Caco-2 (cell line): ENCODE results near the gene RAB9B. TPM values are rescaled to one million over a fixed set of nuclear protein-coding genes. Genes with fewer than 3 reads are reported as not detected.

ENCODE experiments used
- BruUV-seq: library from RNA; stranded (reverse); fragments of 400-500 nt; replicated peaks from 2 replicates; lab custom pipeline; 2021; lab: Mats Ljungman, UMichigan
- CTCF ChIA-PET: fragments of 300-600 bp; sonication (Branson Sonifier 250); formaldehyde crosslinking; loops from one replicate; lab custom pipeline; 2022; ENCODE audit warnings: antibody characterized with exemption; lab: Charles Lee
- POLR2A ChIA-PET: fragments of 300-600 bp; sonication (Branson Sonifier 250); formaldehyde crosslinking; loops from one replicate; lab custom pipeline; 2022; ENCODE audit warnings: antibody characterized with exemption; lab: Charles Lee
- DNase-seq, 2 experiments: peaks; one replicate each; pipeline versions ENCODE4 v3.0.0 to v3.0.0-alpha.2; 2020 to 2022
- H3K27me3 ChIP-seq: replicated peaks from 2 replicates; pipeline ENCODE4 v1.6.0; 2011; ENCODE audit warnings: low read length; ENCODE audit not compliant: control insufficient read depth, insufficient read depth
- H3K36me3 ChIP-seq: 2 replicates; pipeline ENCODE4 v1.5.1; 2011; ENCODE audit warnings: low read length; ENCODE audit not compliant: control insufficient read depth, insufficient read depth
- H3K4me1 ChIP-seq: fragments of 250-450 bp; sonication (Bioruptor Pico); 2 replicates; pipeline ENCODE4 v1.5.1; 2020; ENCODE audit warnings: mild to moderate bottlenecking
- H3K4me3 ChIP-seq: 2 replicates; pipeline ENCODE4 v1.5.1; 2011; ENCODE audit warnings: low read depth, mild to moderate bottlenecking, control low read depth, low read length
- H3K9me3 ChIP-seq: fragments of 250-450 bp; sonication (Bioruptor Pico); 2 replicates; pipeline ENCODE4 v1.5.1; 2020; ENCODE audit warnings: mild to moderate bottlenecking, moderate library complexity
- H3K27ac Mint-ChIP-seq: one replicate; pipeline ENCODE4 v1.8.0; 2022; ENCODE audit warnings: mixed read lengths; ENCODE audit not compliant: unreplicated experiment
- H3K27me3 Mint-ChIP-seq: one replicate; pipeline ENCODE4 v1.8.0; 2022; ENCODE audit warnings: mixed read lengths; ENCODE audit not compliant: insufficient read depth, unreplicated experiment
- H3K36me3 Mint-ChIP-seq: one replicate; pipeline ENCODE4 v1.8.0; 2022; ENCODE audit warnings: mild to moderate bottlenecking, mixed read lengths; ENCODE audit not compliant: insufficient read depth, unreplicated experiment
- H3K4me1 Mint-ChIP-seq: one replicate; pipeline ENCODE4 v1.8.0; 2022; ENCODE audit warnings: low read depth, mixed read lengths; ENCODE audit not compliant: unreplicated experiment
- H3K4me3 Mint-ChIP-seq: one replicate; pipeline ENCODE4 v1.8.0; 2022; ENCODE audit warnings: mild to moderate bottlenecking, moderate library complexity, mixed read lengths; ENCODE audit not compliant: unreplicated experiment
- H3K9me3 Mint-ChIP-seq: one replicate; pipeline ENCODE4 v1.8.0; 2022; ENCODE audit warnings: mixed read lengths; ENCODE audit not compliant: unreplicated experiment
- CTCF ChIP-seq, 2 experiments: fragments of 200-600 bp in 1 of 2; IDR thresholded peaks; 1 replicate in 1 of 2; 2 replicates in 1 of 2; pipeline versions ENCODE4 v1.5.1 to v1.8.0; 2011 to 2022; ENCODE audit warnings: antibody characterized with exemption in 1 of 2, control low read depth in 1 of 2, inconsistent platforms in 1 of 2, low read depth in 1 of 2, low read length in 1 of 2, mild to moderate bottlenecking in 1 of 2, moderate library complexity in 1 of 2; ENCODE audit not compliant: insufficient read depth in 1 of 2, severe bottlenecking in 1 of 2, unreplicated experiment in 1 of 2
- intact Hi-C: fragments of 100-400 bp; cut with micrococcal nuclease; formaldehyde crosslinking; loops from one replicate; pipeline ENCODE4 v1.10.0; 2022; ENCODE audit not compliant: unreplicated experiment
- total RNA-seq: library from RNA; stranded (reverse); gene quantifications from 2 replicates; pipeline ENCODE4 v1.2.3, GENCODE V29; 2022

The RAB9B gene
- total RNA-seq, 1 experiment from 2014 or later = 1.6 TPM

GRCh38 chrX:103793545-103793940 is 38.5 kb downstream of the RAB9B start:
- H3K9me3 ChIP-seq = no peaks in the 10 kb centered on the region
- no peaks in the 10 kb centered on the region for H3K36me3 Mint-ChIP-seq
- H3K27me3 ChIP-seq = no peaks in the 10 kb centered on the region
- no peaks in the 10 kb centered on the region for H3K27me3 Mint-ChIP-seq
- ChIA-PET CTCF (no interaction called here), POLR2A (no interaction called here)
- no peaks in the 10 kb centered on the region for H3K4me1 ChIP-seq
- no peaks in the 10 kb centered on the region for H3K9me3 Mint-ChIP-seq
- TF ChIP-seq CTCF (IDR thresholded peaks at IDR 0.05; ENCODE audit: insufficient read depth in 1 of 2, low read depth in 1 of 2, low read length in 1 of 2, severe bottlenecking in 1 of 2, unreplicated experiment in 1 of 2) = no peak
- no peaks in the 10 kb centered on the region for H3K36me3 ChIP-seq
- H3K4me3 Mint-ChIP-seq = no peak overlapping the region
- intact Hi-C loops = no loop called here
- H3K27ac Mint-ChIP-seq = no peak overlapping the region
- no peak for DNase-seq
- no peaks in the 10 kb centered on the region for H3K4me1 Mint-ChIP-seq
- BruUV-seq = no TSS peak
- no peak overlapping the region for H3K4me3 ChIP-seq

GRCh38 chrX:103792916-103793544 is 39.0 kb downstream of the RAB9B start:
- Mint-ChIP-seq H3K9me3 (no peaks in the 10 kb centered on the region), H3K27ac (no peak overlapping the region), H3K27me3 (no peaks in the 10 kb centered on the region), H3K36me3 (no peaks in the 10 kb centered on the region), H3K4me3 (no peak overlapping the region), H3K4me1 (no peaks in the 10 kb centered on the region)
- intact Hi-C loops = no loop called here
- ChIA-PET CTCF (no interaction called here), POLR2A (no interaction called here)
- Histone ChIP-seq H3K4me1 (no peaks in the 10 kb centered on the region), H3K9me3 (no peaks in the 10 kb centered on the region), H3K36me3 (no peaks in the 10 kb centered on the region), H3K27me3 (no peaks in the 10 kb centered on the region), H3K4me3 (no peak overlapping the region)
- TF ChIP-seq CTCF (IDR thresholded peaks at IDR 0.05; ENCODE audit: insufficient read depth in 1 of 2, low read depth in 1 of 2, low read length in 1 of 2, severe bottlenecking in 1 of 2, unreplicated experiment in 1 of 2) = no peak
- no TSS peak for BruUV-seq
- no peak for DNase-seq

GRCh38 chrX:103791826-103792485 is 40.1 kb downstream of the RAB9B start:
- no peak for DNase-seq
- Histone ChIP-seq H3K4me1 (no peaks in the 10 kb centered on the region), H3K9me3 (no peaks in the 10 kb centered on the region), H3K4me3 (no peak overlapping the region), H3K36me3 (no peaks in the 10 kb centered on the region), H3K27me3 (no peaks in the 10 kb centered on the region)
- Mint-ChIP-seq H3K27me3 (no peaks in the 10 kb centered on the region), H3K4me3 (no peak overlapping the region), H3K9me3 (no peaks in the 10 kb centered on the region), H3K4me1 (no peaks in the 10 kb centered on the region), H3K27ac (no peak overlapping the region), H3K36me3 (no peaks in the 10 kb centered on the region)
- no peak for TF ChIP-seq CTCF (IDR thresholded peaks at IDR 0.05; ENCODE audit: insufficient read depth in 1 of 2, low read depth in 1 of 2, low read length in 1 of 2, severe bottlenecking in 1 of 2, unreplicated experiment in 1 of 2)
- no TSS peak for BruUV-seq
- ChIA-PET CTCF (interaction anchor here (0.7 kb wide), 1 partner anchor 135 kb away, joined by 4 read pairs; no protein-coding TSS in a partner anchor), POLR2A (no interaction called here)
- intact Hi-C loops = no loop called here
